Activated CD4-positive, alpha-beta T cell treated with anti-CD3 and anti-CD28 coated beads for 36 hours (primary cell): ENCODE results near the gene CD200. TPM values are rescaled to one million over a fixed set of nuclear protein-coding genes. Genes with fewer than 3 reads are reported as not detected.
A peak's percentile ranks its signal among the peaks of the same experiment; 100 is the strongest.

Source experiments
- ATAC-seq: fragments of 200-7000 bp; cut with Tn5 transposase; one replicate; pipeline ENCODE4 v1.10.0; 2021; ENCODE audit warnings: mild to moderate bottlenecking, moderate library complexity
- CTCF ChIA-PET: fragments of 350-600 bp; sonication (Branson Sonifier 250); formaldehyde crosslinking; loops from one replicate; lab custom pipeline; 2021; ENCODE audit warnings: antibody characterized with exemption; lab: Charles Lee
- POLR2A ChIA-PET: fragments of 350-600 bp; sonication (Branson Sonifier 250); formaldehyde crosslinking; loops from one replicate; lab custom pipeline; 2021; ENCODE audit warnings: antibody characterized with exemption, inconsistent platforms; lab: Charles Lee
- DNase-seq: peaks from one replicate; pipeline ENCODE4 v3.0.0-alpha.2; 2020
- H3K27ac Mint-ChIP-seq: one replicate; pipeline ENCODE4 v1.8.0; 2021; ENCODE audit warnings: mixed read lengths
- H3K27me3 Mint-ChIP-seq: one replicate; pipeline ENCODE4 v1.8.0; 2021; ENCODE audit warnings: mixed read lengths
- H3K36me3 Mint-ChIP-seq: one replicate; pipeline ENCODE4 v1.8.0; 2021; ENCODE audit warnings: low read depth, mixed read lengths
- H3K4me1 Mint-ChIP-seq: one replicate; pipeline ENCODE4 v1.8.0; 2021; ENCODE audit warnings: mixed read lengths
- H3K4me3 Mint-ChIP-seq: one replicate; pipeline ENCODE4 v1.8.0; 2021; ENCODE audit warnings: mild to moderate bottlenecking, moderate library complexity, mixed read lengths
- H3K9me3 Mint-ChIP-seq: one replicate; pipeline ENCODE4 v1.8.0; 2021; ENCODE audit warnings: low read depth, mixed read lengths
- intact Hi-C, 2 experiments: fragments of 100-400 bp; cut with DNase I in 1 of 2; cut with micrococcal nuclease in 1 of 2; formaldehyde crosslinking; loops; one replicate each; pipeline versions ENCODE4 v1.14.2 to v1.15.1; 2022 to 2024; cut with DNase I, micrococcal nuclease
- total RNA-seq, 2 experiments: library from RNA; stranded (reverse); gene quantifications; one replicate each; pipeline ENCODE4 v1.2.3, GENCODE V29; 2021

Gene CD200
- total RNA-seq, 2 experiments from 2014 or later, result 30.2 to 42.3 TPM

DNA sequence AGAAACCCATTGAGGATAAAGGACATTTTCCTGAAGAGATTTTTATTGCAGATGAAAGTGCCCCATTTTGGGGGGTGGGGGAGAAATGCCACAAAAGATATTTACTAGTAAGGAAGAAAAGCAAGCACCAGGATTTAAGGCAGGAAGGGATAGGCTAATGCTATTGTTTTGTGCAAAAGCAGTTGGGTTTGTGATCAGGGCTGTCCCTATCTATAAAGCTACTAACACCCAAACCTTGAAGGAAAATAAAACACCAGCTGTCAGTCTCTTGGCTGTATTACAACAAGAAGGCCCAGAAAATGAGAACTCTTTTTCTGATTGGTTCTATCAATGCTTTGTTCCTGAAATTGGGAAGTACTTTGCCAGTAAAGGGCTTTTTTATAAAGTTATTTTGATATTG lies 56.0 kb downstream of the CD200 start:
- CTCF ChIA-PET, result interaction anchor here (0.6 to 0.9 kb wide), 2 partner anchors 17 to 245 kb away, joined by 3 to 4 read pairs; no protein-coding TSS in a partner anchor
- intact Hi-C loops, result no loop called here

DNA sequence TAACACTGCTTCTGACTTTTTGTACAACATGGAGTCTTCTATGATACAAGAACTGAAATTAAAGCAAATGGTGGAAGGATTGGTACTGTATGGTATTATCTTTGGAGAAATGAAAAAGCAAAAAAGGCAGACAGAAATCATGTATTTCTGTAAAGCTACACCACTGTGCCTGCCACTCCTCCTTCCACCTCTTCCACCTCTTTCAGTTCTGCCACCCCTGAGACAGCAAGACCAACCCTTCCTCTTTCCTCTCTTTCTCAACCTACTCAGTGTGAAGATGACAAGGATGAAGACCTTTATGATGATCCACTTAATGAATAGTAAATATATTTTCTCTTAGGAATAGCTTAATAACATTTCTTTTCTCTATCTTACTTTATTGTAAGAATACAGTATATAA lies 57.0 kb downstream of the CD200 start:
- CTCF ChIA-PET, result interaction anchor here (0.5 to 1.3 kb wide), 3 partner anchors 38 to 128 kb away, joined by 3 to 8 read pairs (median 3); no protein-coding TSS in a partner anchor
- POLR2A ChIA-PET, result no interaction called here
- H3K4me1 Mint-ChIP-seq, result peaks cover 58% of the 10 kb centered on the region
- no peaks in the 10 kb centered on the region for H3K27me3 Mint-ChIP-seq
- H3K4me3 Mint-ChIP-seq, result no peak overlapping the region
- intact Hi-C loops, result loop anchor here in 1 of 2 experiments (5.0 kb wide), 3 partner anchors 33 to 58 kb away; partner anchors contain the start of gene CD200
- peaks cover 6% of the 10 kb centered on the region for H3K36me3 Mint-ChIP-seq
- ATAC-seq, result no peak
- H3K9me3 Mint-ChIP-seq, result peaks cover 15% of the 10 kb centered on the region
- no peak overlapping the region for H3K27ac Mint-ChIP-seq
- DNase-seq, result no peak

More for the DNA sequence above, 56.0 kb downstream of the CD200 start:
- DNase-seq (no peak), ATAC-seq (no peak)
- Mint-ChIP-seq H3K4me1 (peaks cover 63% of the 10 kb centered on the region), H3K36me3 (peaks cover 6% of the 10 kb centered on the region), H3K4me3 (no peak overlapping the region), H3K9me3 (peaks cover 15% of the 10 kb centered on the region), H3K27ac (no peak overlapping the region), H3K27me3 (no peaks in the 10 kb centered on the region)
- POLR2A ChIA-PET, result no interaction called here

DNA sequence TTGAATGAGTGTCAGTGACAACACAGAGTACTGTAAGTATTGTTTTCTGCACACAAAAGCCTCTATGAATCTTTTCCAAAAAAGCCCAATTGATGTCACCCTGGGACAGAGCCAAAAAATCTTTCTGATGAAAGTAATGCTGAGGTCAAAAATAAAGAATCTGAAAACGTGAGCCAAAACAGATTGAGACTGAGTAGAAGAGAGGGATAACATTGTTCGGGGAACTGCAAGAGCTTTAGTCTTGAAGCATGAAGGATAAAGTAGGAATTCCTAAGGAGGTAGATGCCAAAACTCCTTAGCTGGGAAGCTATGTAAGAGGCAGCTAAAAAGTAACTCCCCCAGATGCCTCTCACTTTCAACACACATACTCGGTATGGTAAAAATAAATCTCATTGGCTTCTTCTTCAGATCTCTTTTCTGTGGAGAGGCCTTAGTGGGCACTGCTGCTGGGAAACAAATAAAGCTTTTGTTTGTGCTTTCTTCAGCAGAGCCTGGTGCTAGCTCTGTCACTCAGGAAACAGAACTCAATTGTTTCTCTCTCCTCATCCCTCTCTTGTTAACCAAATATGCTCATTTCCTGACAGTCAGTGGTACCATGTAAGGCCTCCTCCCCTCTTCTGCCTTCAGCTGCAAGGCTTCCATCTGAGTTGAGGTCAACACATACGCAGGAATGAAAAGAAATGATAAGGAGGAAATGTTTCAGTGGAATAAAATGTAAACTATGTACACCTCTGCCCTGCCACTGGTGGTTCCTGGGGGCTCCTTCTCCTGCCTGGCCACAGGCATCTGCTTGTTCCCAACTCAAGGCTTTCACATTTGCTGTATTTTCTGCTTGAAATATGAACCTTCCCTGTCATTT lies 58.1 kb downstream of the CD200 start:
- Mint-ChIP-seq H3K4me1 (peaks cover 53% of the 10 kb centered on the region), H3K36me3 (peaks cover 4% of the 10 kb centered on the region), H3K9me3 (peaks cover 14% of the 10 kb centered on the region), H3K4me3 (no peak overlapping the region), H3K27me3 (no peaks in the 10 kb centered on the region), H3K27ac (peak overlapping the region; percentile 70)
- ChIA-PET POLR2A (interaction anchor here (0.6 to 0.9 kb wide), 2 partner anchors 52 kb away, joined by 3 read pairs; no protein-coding TSS in a partner anchor), CTCF (interaction anchor here (0.5 to 2.0 kb wide), 5 partner anchors 16 to 127 kb away, joined by 3 to 8 read pairs (median 3); partner anchors contain the start of gene CD200)
- intact Hi-C loops, result loop anchor here in 1 of 2 experiments (5.0 kb wide), 3 partner anchors 34 to 59 kb away; partner anchors contain the start of gene CD200
- ATAC-seq (peak; percentile 73), DNase-seq (no peak)

DNA sequence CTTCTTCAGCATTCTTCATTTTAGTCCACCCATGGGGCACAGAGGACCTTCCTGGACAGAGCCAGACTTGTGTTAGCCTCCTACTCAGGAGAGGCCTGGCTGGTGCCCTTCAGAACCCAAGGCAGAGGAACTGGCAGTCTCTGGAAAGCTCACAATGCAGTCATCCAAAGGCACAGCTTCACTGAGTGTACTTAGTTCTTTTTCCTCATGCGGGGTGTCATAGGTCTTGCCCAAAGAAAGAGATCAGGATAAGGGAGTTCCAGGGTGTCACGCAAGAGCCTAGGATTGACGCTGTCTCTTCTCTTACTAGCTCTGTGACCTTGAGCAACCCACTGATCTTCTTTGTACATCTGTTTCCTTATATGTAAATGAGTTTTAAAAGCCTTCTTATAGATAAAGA lies 58.7 kb downstream of the CD200 start:
- peaks cover 11% of the 10 kb centered on the region for H3K9me3 Mint-ChIP-seq
- peak overlapping the region; percentile 70 for H3K27ac Mint-ChIP-seq
- H3K36me3 Mint-ChIP-seq, result peaks cover 4% of the 10 kb centered on the region
- intact Hi-C loops, result loop anchor here in 1 of 2 experiments (5.0 kb wide), 3 partner anchors 34 to 59 kb away; partner anchors contain the start of gene CD200
- POLR2A ChIA-PET, result interaction anchor here (0.9 kb wide), 1 partner anchor 53 kb away, joined by 3 read pairs; no protein-coding TSS in a partner anchor
- H3K4me1 Mint-ChIP-seq, result peaks cover 55% of the 10 kb centered on the region
- no peaks in the 10 kb centered on the region for H3K27me3 Mint-ChIP-seq
- ATAC-seq (peak; percentile 11), DNase-seq (no peak)
- H3K4me3 Mint-ChIP-seq, result no peak overlapping the region
- CTCF ChIA-PET, result interaction anchor here (0.7 to 2.0 kb wide), 3 partner anchors 19 to 256 kb away, joined by 3 to 7 read pairs (median 3); partner anchors contain the start of gene CD200

DNA sequence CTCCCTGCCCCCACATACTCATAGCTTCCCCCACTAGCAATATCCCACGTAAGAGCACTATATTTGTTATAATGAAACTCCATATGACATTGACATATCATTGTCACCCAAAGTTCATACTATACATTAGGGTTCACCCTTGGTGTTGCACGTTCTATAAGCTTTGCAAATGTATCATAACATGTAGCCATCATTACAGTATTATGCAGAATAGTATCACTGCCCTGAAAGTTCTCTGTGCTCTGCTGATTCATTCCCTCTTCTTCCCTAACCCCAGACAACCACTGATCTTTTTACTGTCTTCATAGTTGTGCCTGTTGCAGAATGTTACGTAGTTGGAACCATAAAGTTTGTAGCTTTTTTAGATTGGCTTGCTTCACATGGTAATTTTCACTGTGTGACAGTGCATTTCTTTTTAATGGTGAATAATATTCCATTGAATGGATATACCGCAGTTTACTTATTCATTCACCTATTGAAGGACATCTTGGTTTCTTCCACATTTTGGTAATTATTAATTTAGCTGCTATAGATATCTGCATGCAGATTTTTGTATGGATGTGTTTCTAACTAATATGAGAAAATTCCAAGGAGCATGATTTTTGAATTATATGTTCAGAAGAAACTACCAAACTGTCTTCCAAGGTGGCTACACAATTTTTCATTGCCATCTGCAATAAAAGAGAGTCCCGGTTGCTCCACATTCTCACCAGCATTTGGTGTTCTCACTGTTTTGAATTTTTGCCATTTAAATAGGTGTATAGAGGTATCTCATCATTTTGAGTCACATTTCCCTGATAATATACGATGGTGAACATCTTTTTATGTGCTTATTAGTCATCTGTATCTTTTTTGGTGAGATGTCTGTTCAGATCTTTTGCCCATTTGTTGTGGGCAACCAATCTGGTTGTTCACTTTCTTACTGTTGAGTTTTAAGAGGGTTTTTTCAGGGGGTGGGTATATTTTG lies 59.7 kb downstream of the CD200 start:
- no peak for DNase-seq
- Mint-ChIP-seq H3K9me3 (peaks cover 11% of the 10 kb centered on the region), H3K4me1 (peaks cover 58% of the 10 kb centered on the region), H3K4me3 (no peak overlapping the region), H3K27ac (no peak overlapping the region), H3K27me3 (no peaks in the 10 kb centered on the region), H3K36me3 (peaks cover 4% of the 10 kb centered on the region)
- CTCF ChIA-PET, result interaction anchor here (0.7 to 2.0 kb wide), 2 partner anchors 59 to 257 kb away, joined by 3 to 7 read pairs; partner anchors contain the start of gene CD200
- intact Hi-C loops, result loop anchor here in 1 of 2 experiments (1.0 to 5.0 kb wide), 4 partner anchors 7 to 60 kb away; partner anchors contain the start of gene CD200
- peak; percentile 39 for ATAC-seq
- POLR2A ChIA-PET, result no interaction called here

DNA sequence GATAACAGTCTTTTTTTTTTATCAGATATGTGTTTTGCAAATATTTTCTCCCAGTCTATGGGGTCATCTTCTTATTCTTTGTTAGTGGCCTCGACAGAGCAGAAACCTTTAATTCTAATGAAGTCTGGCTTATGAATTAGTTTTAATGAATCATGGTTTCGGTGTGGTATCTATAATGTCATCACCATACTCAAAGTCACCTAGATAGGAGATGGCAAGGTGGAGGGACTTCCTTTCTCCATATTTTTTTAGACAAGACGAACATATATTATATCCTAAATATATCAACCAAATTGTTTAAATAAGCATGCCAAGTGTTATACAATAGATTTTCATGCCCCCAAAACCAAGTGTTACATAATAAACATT lies 60.4 kb downstream of the CD200 start:
- ATAC-seq, result no peak
- DNase-seq, result no peak
- H3K27ac Mint-ChIP-seq, result no peak overlapping the region
- ChIA-PET CTCF (no interaction called here), POLR2A (no interaction called here)
- no peak overlapping the region for H3K4me3 Mint-ChIP-seq
- H3K27me3 Mint-ChIP-seq, result no peaks in the 10 kb centered on the region
- intact Hi-C loops, result loop anchor here in 1 of 2 experiments (1.0 to 5.0 kb wide), 4 partner anchors 8 to 61 kb away; partner anchors contain the start of gene CD200
- H3K4me1 Mint-ChIP-seq, result peaks cover 59% of the 10 kb centered on the region
- peaks cover 11% of the 10 kb centered on the region for H3K9me3 Mint-ChIP-seq
- H3K36me3 Mint-ChIP-seq, result peaks cover 4% of the 10 kb centered on the region

DNA sequence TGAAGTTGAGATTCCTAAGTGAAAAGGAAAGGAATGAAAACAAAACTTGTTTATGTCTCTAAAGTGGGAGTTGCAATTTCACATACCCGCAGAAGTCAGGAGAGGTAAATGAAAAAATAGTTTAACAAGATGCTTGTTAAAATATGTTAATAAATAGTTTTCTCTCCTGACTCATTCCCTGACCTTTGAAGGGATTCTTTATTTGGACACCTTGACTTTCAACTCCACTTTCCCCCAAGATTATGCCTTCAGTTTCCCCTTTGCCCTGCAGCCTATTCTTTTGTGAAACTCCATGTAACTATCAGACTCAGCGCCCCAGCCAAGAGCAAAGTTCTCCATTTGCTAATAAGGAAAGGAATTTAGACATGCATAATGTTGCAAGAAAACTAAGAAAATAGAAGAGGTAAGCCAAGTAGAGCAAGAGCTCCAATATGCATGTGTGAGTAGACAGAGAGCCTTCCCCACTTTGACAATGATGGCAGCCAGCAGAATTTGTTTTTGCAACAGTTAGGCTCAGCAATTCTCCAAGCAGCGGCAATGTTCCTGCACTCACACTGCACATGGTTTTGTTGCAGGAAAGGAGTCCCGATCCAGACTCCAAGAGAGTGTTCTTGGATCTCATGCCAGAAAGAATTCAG lies 61.2 kb downstream of the CD200 start:
- POLR2A ChIA-PET, result no interaction called here
- Mint-ChIP-seq H3K4me3 (no peak overlapping the region), H3K27me3 (no peaks in the 10 kb centered on the region), H3K4me1 (peaks cover 53% of the 10 kb centered on the region), H3K9me3 (peaks cover 11% of the 10 kb centered on the region), H3K27ac (no peak overlapping the region), H3K36me3 (peaks cover 4% of the 10 kb centered on the region)
- DNase-seq, result no peak
- no peak for ATAC-seq
- CTCF ChIA-PET, result no interaction called here
- intact Hi-C loops, result loop anchor here in 1 of 2 experiments (5.0 kb wide), 3 partner anchors 37 to 62 kb away; partner anchors contain the start of gene CD200

DNA sequence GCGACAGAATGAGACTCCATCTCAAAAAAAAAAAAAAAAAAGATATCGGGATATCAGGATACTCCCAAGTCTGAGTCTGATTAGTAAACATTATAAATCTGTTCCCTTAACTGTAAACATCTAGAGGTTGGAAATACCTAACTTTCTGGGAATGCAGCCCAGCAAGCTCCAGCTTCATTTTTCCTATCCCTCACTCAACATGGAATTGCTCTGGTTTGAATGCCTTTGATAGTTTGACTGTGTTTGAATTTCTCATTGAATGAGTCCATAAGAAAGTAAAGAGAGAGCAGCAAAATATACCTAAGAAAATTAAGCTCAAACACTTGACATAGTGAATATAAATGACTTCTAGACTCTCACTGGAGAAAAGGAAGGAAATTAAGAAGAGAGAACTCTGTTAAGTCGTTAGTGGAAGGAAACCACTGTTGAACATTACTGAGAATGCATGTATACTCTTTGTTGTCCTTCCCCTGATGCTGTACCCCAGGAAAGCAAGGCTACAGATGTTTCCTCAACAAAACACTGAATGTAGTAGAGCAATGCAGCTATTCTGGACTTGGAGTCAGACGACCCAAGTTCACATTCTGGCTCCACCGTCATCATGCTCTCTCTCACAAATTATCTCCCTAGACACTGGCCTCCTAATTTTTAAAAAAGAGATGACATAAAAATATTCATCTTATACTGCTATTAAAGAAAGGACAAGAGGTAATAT lies 62.4 kb downstream of the CD200 start:
- DNase-seq, result no peak
- no peak for ATAC-seq
- H3K4me3 Mint-ChIP-seq, result no peak overlapping the region
- CTCF ChIA-PET, result interaction anchor here (0.6 to 1.0 kb wide), 2 partner anchors 9 to 366 kb away, joined by 3 to 4 read pairs; no protein-coding TSS in a partner anchor
- intact Hi-C loops, result no loop called here
- peaks cover 43% of the 10 kb centered on the region for H3K4me1 Mint-ChIP-seq
- H3K27ac Mint-ChIP-seq, result no peak overlapping the region
- H3K9me3 Mint-ChIP-seq, result peaks cover 11% of the 10 kb centered on the region
- POLR2A ChIA-PET, result no interaction called here
- peaks cover 4% of the 10 kb centered on the region for H3K36me3 Mint-ChIP-seq
- no peaks in the 10 kb centered on the region for H3K27me3 Mint-ChIP-seq

DNA sequence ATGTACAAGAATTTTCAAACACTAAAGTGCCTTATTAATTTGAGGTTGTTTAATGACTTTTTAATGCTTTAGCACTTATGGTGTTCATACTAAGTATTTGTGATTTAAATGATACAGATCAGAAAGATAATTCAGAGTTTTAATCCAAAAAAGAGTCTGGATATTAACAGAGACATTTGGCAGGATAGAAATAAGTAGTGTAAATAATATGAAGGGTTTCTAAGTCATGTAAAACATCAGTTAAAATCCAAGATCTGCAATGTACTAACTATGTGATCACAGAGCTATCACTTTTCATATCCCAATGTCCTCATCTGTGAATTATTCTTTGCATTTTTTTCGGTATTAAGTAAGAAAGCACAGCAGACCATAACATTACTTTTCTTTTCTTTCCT lies 62.9 kb downstream of the CD200 start:
- intact Hi-C loops, result no loop called here
- H3K27me3 Mint-ChIP-seq, result no peaks in the 10 kb centered on the region
- H3K36me3 Mint-ChIP-seq, result peaks cover 4% of the 10 kb centered on the region
- ChIA-PET POLR2A (no interaction called here), CTCF (interaction anchor here (0.6 to 1.0 kb wide), 3 partner anchors 8 to 366 kb away, joined by 3 to 4 read pairs (median 3); partner anchors contain the start of gene CD200)
- no peak for DNase-seq
- no peak overlapping the region for H3K27ac Mint-ChIP-seq
- ATAC-seq, result no peak
- peaks cover 11% of the 10 kb centered on the region for H3K9me3 Mint-ChIP-seq
- H3K4me3 Mint-ChIP-seq, result no peak overlapping the region
- H3K4me1 Mint-ChIP-seq, result peaks cover 40% of the 10 kb centered on the region

DNA sequence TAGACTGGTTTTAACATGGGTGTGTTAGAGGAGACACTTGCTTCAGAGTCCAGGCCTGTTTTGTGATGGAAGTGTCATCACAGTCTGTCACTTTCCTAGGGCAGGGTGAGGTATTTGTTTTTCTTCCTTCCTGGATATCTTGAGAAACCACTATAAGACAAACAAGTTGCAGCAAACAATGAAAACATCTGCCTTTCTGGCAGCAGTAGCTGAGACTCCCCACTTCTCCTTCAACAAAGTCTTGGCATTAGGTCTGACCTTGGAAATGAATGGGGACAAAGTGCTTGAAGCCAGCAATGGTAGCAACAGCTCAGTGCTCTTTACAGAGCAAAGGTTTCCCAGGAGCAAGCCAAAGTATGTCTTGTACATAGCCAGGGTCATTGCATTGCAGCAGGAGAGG lies 64.6 kb downstream of the CD200 start:
- DNase-seq, result no peak
- Mint-ChIP-seq H3K9me3 (peaks cover 7% of the 10 kb centered on the region), H3K27ac (no peak overlapping the region), H3K4me3 (no peak overlapping the region), H3K4me1 (peaks cover 26% of the 10 kb centered on the region), H3K27me3 (no peaks in the 10 kb centered on the region), H3K36me3 (peaks cover under 1% of the 10 kb centered on the region)
- ChIA-PET CTCF (no interaction called here), POLR2A (no interaction called here)
- intact Hi-C loops, result no loop called here
- no peak for ATAC-seq
